IPS-18c (cell line): ENCODE measurements around the gene ITGB1BP1.

Source experiments
- H3K4me3 ChIP-seq: 2 replicates; pipeline ENCODE4 v1.7.0; 2013; ENCODE audit warnings: low read depth, mild to moderate bottlenecking, low read length, moderate library complexity; ENCODE audit not compliant: insufficient read depth
- H3K9me3 ChIP-seq: one replicate; pipeline ENCODE4 v1.6.1; 2013; ENCODE audit warnings: mild to moderate bottlenecking, low read length, moderate library complexity; ENCODE audit not compliant: control insufficient read depth, insufficient read depth

Gene ITGB1BP1

GRCh38 chr2:9366026-9366425, 57.3 kb downstream of the ITGB1BP1 start:
- Histone ChIP-seq H3K9me3 (no peaks in the 10 kb centered on the region), H3K4me3 (no peak overlapping the region)

GRCh38 chr2:9365498-9366019, 57.8 kb downstream of the ITGB1BP1 start:
- no peak overlapping the region for H3K4me3 ChIP-seq
- no peaks in the 10 kb centered on the region for H3K9me3 ChIP-seq

- H3K4me3 ChIP-seq, result no peak overlapping the region
- no peaks in the 10 kb centered on the region for H3K9me3 ChIP-seq
These were observed 58.4 kb downstream of the ITGB1BP1 start for GRCh38 chr2:9364791-9365497.

GRCh38 chr2:9364373-9364772, 59.0 kb downstream of the ITGB1BP1 start:
- no peaks in the 10 kb centered on the region for H3K9me3 ChIP-seq

GRCh38 chr2:9360701-9361100, 62.6 kb downstream of the ITGB1BP1 start:
- Histone ChIP-seq H3K9me3 (no peaks in the 10 kb centered on the region), H3K4me3 (no peak overlapping the region)

More at GRCh38 chr2:9364373-9364772, 59.0 kb downstream of the ITGB1BP1 start:
- no peak overlapping the region for H3K4me3 ChIP-seq

- Histone ChIP-seq H3K9me3 (no peaks in the 10 kb centered on the region), H3K4me3 (no peak overlapping the region)
These were observed 63.2 kb downstream of the ITGB1BP1 start for GRCh38 chr2:9360110-9360509.

GRCh38 chr2:9359463-9359862, 63.9 kb downstream of the ITGB1BP1 start:
- Histone ChIP-seq H3K4me3 (no peak overlapping the region), H3K9me3 (no peaks in the 10 kb centered on the region)

- H3K9me3 ChIP-seq, result no peaks in the 10 kb centered on the region
- no peak overlapping the region for H3K4me3 ChIP-seq
These were observed 64.5 kb downstream of the ITGB1BP1 start for GRCh38 chr2:9358846-9359245.

- Histone ChIP-seq H3K4me3 (no peak overlapping the region), H3K9me3 (no peaks in the 10 kb centered on the region)
These were observed 67.1 kb downstream of the ITGB1BP1 start for GRCh38 chr2:9356261-9356660.

GRCh38 chr2:9355716-9356115, 67.6 kb downstream of the ITGB1BP1 start:
- Histone ChIP-seq H3K9me3 (no peaks in the 10 kb centered on the region), H3K4me3 (no peak overlapping the region)

- Histone ChIP-seq H3K4me3 (no peak overlapping the region), H3K9me3 (no peaks in the 10 kb centered on the region)
These were observed 68.1 kb downstream of the ITGB1BP1 start for GRCh38 chr2:9355270-9355669.

- no peaks in the 10 kb centered on the region for H3K9me3 ChIP-seq
- no peak overlapping the region for H3K4me3 ChIP-seq
These were observed 69.0 kb downstream of the ITGB1BP1 start for GRCh38 chr2:9354318-9354717.
